Pancreas (tissue), 10 donors: Measurements from ENCODE around the gene BTBD9. TPM values are rescaled to one million over a fixed set of nuclear protein-coding genes. Genes with fewer than 3 reads are reported as not detected.

Experiments
- ATAC-seq, 4 donors: fragments of 200-7000 bp; cut with Tn5 transposase; one replicate each; pipeline versions ENCODE4 v1.8.0 to v1.9.1; 2020; ENCODE audit warnings: mild to moderate bottlenecking in 4 of 4, moderate library complexity in 4 of 4
- DNase-seq, 6 donors: peaks; one replicate each; pipeline ENCODE4 v3.0.0-alpha.2; 2020
- FAIRE-seq: peaks from 2 replicates; lab custom pipeline; 2012; peaks lifted over from hg19 to GRCh38; lab: Jason Lieb, UNC
- H3K27ac ChIP-seq, 4 donors: fragments of 200-600 bp; sonication (generic); 1 replicate in 3 of 4; 2 replicates in 1 of 4; pipeline versions ENCODE4 v1.5.0 to v1.8.0; 2020
- H3K27me3 ChIP-seq, 4 donors: fragments of 200-600 bp; one replicate each; pipeline ENCODE4 v1.8.0; 2021
- H3K36me3 ChIP-seq, 3 donors: fragments of 200-600 bp; sonication (generic) in 1 of 3; one replicate each; pipeline versions ENCODE4 v1.5.0 to v1.8.0; 2020 to 2021
- H3K4me1 ChIP-seq, 3 donors: fragments of 200-600 bp; one replicate each; pipeline ENCODE4 v1.8.0; 2021
- H3K4me3 ChIP-seq, 4 donors: fragments of 200-600 bp; sonication (generic) in 2 of 4; one replicate each; pipeline versions ENCODE4 v1.5.0 to v1.8.0; 2020 to 2021
- H3K9me3 ChIP-seq, 4 donors: fragments of 200-600 bp; one replicate each; pipeline ENCODE4 v1.8.0; 2021
- CTCF ChIP-seq, 4 donors: fragments of 200-600 bp; sonication (generic) in 3 of 4; IDR thresholded peaks; one replicate each; pipeline versions ENCODE4 v1.5.0 to v1.8.0; 2021; ENCODE audit warnings: antibody characterized with exemption in 4 of 4
- WGBS, 2 donors: extraction: QIAGEN DNeasy Blood & Tissue Kit; methylation state at CpG; one replicate each; pipeline ENCODE4 v1.1.7; 2013; 5-methylcytosine and 5-hydroxymethylcytosine counted together
- intact Hi-C, 3 donors: fragments of 100-400 bp; cut with DNase I; formaldehyde crosslinking; loops; one replicate each; pipeline versions ENCODE4 v1.11.1 to v1.14.2; 2022
- polyA plus RNA-seq, 2 donors: library from polyadenylated mRNA; stranded (reverse); fragments of 200-250 nt; gene quantifications; one replicate each; pipeline ENCODE4 v1.2.3, GENCODE V29; 2013
- total RNA-seq, 6 donors: library from RNA; stranded (reverse); fragmentation: NEBNext Ultra II Directional in 4 of 6; extraction: Animal tissue kit (Norgen Biotek cat#: 25700) in 4 of 6; gene quantifications; one replicate each; pipeline versions ENCODE4 v1.2.1 to v1.2.4, GENCODE V29; 2021 to 2023
- donor health status: healthy with polysubstance abuse.
- donor health status: DM: no; HTN: no; CAD: no; lungs with moderate emphysema.
- donor health status: DM: no; HTN: no; CAD: no.
- donor health status: control.
- donor health status: control.
- donor health status: Bipolar disorder and iron deficiency.
- donor health status: DM: yes; HTN: yes; CAD: no.
- donor health status: DM: no; HTN: no; CAD: no.
- donor health status: DM: no; HTN: no; CAD: no.
- donor health status: DM: yes; HTN: yes; CAD: no.

The BTBD9 gene
- total and polyA plus RNA-seq, 8 donors = 2.2 to 11.0 (median 7.1) TPM

- FAIRE-seq (no peak), ATAC-seq (no peak), DNase-seq (no peak)
- Histone ChIP-seq H3K36me3 (no peaks in the 10 kb centered on the region), H3K9me3 (no peaks in the 10 kb centered on the region), H3K4me1 (peaks cover 14 to 16% (median 15%) of the 10 kb centered on the region in 3 donors), H3K27ac (no peak overlapping the region), H3K4me3 (no peak overlapping the region), H3K27me3 (no peaks in the 10 kb centered on the region)
- intact Hi-C loops = no loop called here
- TF ChIP-seq CTCF (IDR thresholded peaks at IDR 0.05) = no peak
- 87 to 96% methylated on average over 1 of the region's 1 CpG for WGBS, 2 donors
Measured at GRCh38 chr6:38400764-38401163, 239.0 kb downstream of the BTBD9 start.

GRCh38 chr6:38400101-38400500 is 239.6 kb downstream of the BTBD9 start:
- intact Hi-C loops = no loop called here
- Histone ChIP-seq H3K4me1 (peaks cover 13 to 15% (median 13%) of the 10 kb centered on the region in 3 donors), H3K27ac (no peak overlapping the region), H3K9me3 (no peaks in the 10 kb centered on the region), H3K36me3 (no peaks in the 10 kb centered on the region), H3K4me3 (no peak overlapping the region), H3K27me3 (no peaks in the 10 kb centered on the region)
- no peak for FAIRE-seq
- DNase-seq = no peak
- TF ChIP-seq CTCF (IDR thresholded peaks at IDR 0.05) = no peak
- 56 to 63% methylated on average over 3 of the region's 3 CpGs for WGBS, 2 donors
- no peak for ATAC-seq

DNA sequence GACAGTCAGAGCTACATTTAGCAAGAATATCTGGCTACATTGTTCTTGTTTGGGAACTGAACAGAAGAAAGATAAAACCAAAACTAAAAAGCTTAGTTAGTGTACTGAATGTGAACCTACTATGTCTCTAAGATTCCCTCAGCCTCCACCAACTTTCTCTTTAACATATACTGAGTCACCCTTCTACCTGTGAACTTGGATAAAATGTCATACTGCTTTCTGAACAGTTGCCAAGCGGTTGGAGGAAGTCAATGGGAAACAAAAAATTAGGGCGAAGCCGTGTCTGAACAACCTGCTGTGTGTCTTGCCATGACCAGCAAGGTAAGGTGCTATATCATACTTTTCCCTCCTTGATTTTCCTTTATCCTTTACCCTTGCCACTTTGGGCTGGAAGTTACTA is 243.5 kb downstream of the BTBD9 start:
- H3K9me3 ChIP-seq = no peaks in the 10 kb centered on the region
- H3K27me3 ChIP-seq = no peaks in the 10 kb centered on the region
- intact Hi-C loops = no loop called here
- 92 to 93% methylated on average over 3 of the region's 3 CpGs for WGBS, 2 donors
- no peak for TF ChIP-seq CTCF (IDR thresholded peaks at IDR 0.05)
- peaks cover 0 to 3% (median 0%) of the 10 kb centered on the region in 3 donors for H3K4me1 ChIP-seq
- DNase-seq = no peak
- no peak for FAIRE-seq
- H3K27ac ChIP-seq = no peak overlapping the region
- no peak for ATAC-seq
- H3K4me3 ChIP-seq = no peak overlapping the region
- H3K36me3 ChIP-seq = no peaks in the 10 kb centered on the region

DNA sequence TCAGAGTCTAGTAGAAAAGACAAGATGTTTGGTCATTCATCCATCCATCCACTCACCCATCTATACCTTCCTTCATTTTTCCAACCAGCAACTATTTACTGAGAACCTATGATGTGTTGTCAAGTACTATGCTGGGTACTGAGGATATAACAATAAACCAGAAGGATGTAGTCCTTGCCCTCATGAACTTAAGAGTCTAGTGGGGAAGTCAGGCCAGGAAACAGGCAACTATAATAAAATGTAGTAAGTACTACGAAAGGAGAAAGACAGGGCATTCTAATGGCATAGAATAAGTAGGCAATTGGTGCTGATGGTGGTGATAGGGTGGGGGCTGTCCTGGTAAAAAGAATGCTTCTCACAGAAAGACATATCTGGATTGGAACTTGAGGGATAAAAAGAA is 245.7 kb downstream of the BTBD9 start:
- intact Hi-C loops = no loop called here
- WGBS, 2 donors = 91 to 96% methylated on average over 1 of the region's 1 CpG
- peaks cover 0 to 4% (median 0%) of the 10 kb centered on the region in 3 donors for H3K4me1 ChIP-seq
- no peaks in the 10 kb centered on the region for H3K27me3 ChIP-seq
- no peaks in the 10 kb centered on the region for H3K9me3 ChIP-seq
- FAIRE-seq = no peak
- no peak overlapping the region for H3K4me3 ChIP-seq
- no peak for ATAC-seq
- DNase-seq = no peak
- no peaks in the 10 kb centered on the region for H3K36me3 ChIP-seq
- no peak for TF ChIP-seq CTCF (IDR thresholded peaks at IDR 0.05)
- H3K27ac ChIP-seq = no peak overlapping the region

DNA sequence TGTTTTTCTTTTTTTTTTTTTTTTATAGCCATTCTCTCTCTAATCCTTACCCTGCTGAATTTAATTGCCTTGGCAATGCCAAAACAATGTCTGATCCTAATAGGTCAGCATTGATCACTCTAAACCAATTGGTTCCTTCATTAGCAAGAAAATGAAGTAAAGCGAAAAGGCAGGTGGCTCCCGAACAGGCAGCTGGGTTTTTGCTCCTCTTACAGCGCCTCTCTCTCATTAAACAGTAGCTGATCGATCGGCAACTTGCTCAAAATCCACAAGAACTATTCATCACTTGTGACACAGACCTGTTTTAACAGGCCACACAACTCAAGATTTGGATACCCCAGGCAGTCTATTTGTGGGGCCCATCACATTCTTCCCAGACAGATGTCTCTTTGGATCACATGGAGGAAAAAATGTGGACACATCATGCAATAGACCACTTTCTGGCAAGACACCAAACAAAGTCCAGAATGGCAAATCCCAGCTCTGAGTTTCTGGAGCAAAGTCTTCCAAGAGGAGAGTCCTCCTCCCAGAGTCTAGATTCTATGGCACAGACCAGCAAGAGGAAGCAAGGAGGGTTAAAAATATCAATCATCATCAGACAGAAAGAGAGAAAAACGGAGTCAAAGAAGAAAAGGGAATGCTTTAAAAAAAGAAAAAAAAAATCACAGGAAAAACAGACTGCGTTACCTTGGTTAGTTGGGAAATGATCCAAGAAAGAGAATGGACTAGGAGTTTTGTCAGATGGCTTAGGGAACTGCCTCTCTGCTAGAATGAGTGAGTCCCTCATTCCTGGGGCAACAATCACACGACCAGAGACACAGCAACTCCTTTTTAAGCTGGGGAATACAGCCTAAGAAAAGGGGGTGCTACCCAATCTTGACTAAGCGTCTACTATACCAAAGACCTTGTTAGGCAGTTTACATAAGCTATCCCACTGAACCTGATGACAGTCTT is 247.8 kb downstream of the BTBD9 start:
- no peaks in the 10 kb centered on the region for H3K27me3 ChIP-seq
- ATAC-seq = no peak
- H3K4me1 ChIP-seq = peaks cover 0 to 4% (median 0%) of the 10 kb centered on the region in 3 donors
- TF ChIP-seq CTCF (IDR thresholded peaks at IDR 0.05) = no peak
- no peaks in the 10 kb centered on the region for H3K9me3 ChIP-seq
- intact Hi-C loops = no loop called here
- FAIRE-seq = no peak
- DNase-seq = no peak
- 73 to 87% methylated on average over 9 of the region's 9 CpGs for WGBS, 2 donors
- no peaks in the 10 kb centered on the region for H3K36me3 ChIP-seq
- no peak overlapping the region for H3K4me3 ChIP-seq
- no peak overlapping the region for H3K27ac ChIP-seq
